GM06990 (cell line): ENCODE measurements around the gene PFKFB3.
"Not testable (repeated sequence)": the region's sequence is repeated elsewhere in the genome, so short reads cannot be mapped to it uniquely, and the experiment has no call there.

ENCODE experiments used
- DNase-seq: peaks from one replicate; pipeline ENCODE4 v3.0.0-alpha.2; 2011; ENCODE audit not compliant: insufficient read length; ENCODE audit errors: extremely low read depth
- H3K27me3 ChIP-seq: replicated peaks from 2 replicates; pipeline ENCODE4 v1.6.0; 2011; ENCODE audit warnings: low read length; ENCODE audit not compliant: control insufficient read depth, insufficient read depth
- H3K36me3 ChIP-seq: 2 replicates; pipeline ENCODE4 v1.5.1; 2011; ENCODE audit warnings: low read length; ENCODE audit not compliant: control insufficient read depth, insufficient read depth
- H3K4me3 ChIP-seq: replicated peaks from 2 replicates; pipeline ENCODE4 v1.5.1; 2011; ENCODE audit warnings: low read depth, mild to moderate bottlenecking, control low read depth, low read length
- CTCF ChIP-seq: IDR thresholded peaks from 2 replicates; pipeline ENCODE4 v1.5.1; 2011; ENCODE audit warnings: low read length, control low read depth, mild to moderate bottlenecking, inconsistent platforms; ENCODE audit not compliant: insufficient read depth, poor library complexity, severe bottlenecking

The PFKFB3 gene

DNA sequence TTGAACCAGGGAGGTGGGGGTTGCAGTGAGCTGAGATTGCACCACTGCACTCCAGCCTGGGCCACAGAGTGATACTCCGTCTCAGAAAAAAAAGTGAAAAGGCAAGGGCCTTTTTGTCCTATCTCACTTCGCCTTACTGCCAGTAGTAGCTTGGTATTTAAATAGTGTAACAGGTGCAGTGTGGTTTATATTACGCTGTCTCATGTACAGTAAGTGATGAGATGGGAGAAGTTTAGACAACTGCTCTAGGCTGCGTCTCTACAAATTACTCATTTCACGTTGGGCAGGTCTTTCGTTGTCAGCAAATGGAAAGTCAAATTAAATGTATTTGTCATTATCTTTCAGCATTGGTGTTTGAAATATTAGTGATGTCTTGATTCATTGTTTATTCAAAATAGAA, 15.5 kb upstream of the PFKFB3 start:
- no peaks in the 10 kb centered on the region for H3K27me3 ChIP-seq

DNA sequence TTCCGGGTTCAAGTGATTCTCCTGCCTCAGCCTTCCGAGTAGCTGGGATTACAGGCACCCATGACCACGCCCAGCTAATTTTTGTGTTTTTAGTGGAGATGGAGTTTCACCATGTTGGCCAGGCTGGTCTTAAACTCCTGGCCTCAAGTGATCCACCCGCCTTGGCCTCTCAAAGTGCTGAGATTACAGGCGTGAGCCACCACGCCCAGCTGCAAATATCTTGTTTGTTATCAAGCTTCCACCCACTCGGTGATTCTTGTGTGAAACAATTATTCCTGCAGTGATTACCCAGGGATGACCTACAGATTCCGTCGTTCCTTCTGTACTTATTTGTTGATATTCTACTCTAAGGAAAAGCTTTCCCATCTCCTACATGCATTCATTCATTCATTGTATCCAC, 12.7 kb upstream of the PFKFB3 start:
- H3K4me3 ChIP-seq, H3K27me3 ChIP-seq, DNase-seq, H3K36me3 ChIP-seq: not testable (repeated sequence)

More for the DNA sequence above, 15.5 kb upstream of the PFKFB3 start:
- DNase-seq, result no peak
- Histone ChIP-seq H3K4me3 (no peak overlapping the region), H3K36me3 (no peaks in the 10 kb centered on the region)
- no peak for TF ChIP-seq CTCF

- DNase-seq, result no peak
- H3K4me3 ChIP-seq, result no peak overlapping the region
- no peaks in the 10 kb centered on the region for H3K36me3 ChIP-seq
- H3K27me3 ChIP-seq, result no peaks in the 10 kb centered on the region
- TF ChIP-seq CTCF, result no peak
Observed at GRCh38 chr10:6191147-6191546, 11.6 kb upstream of the PFKFB3 start.

- Histone ChIP-seq H3K27me3 (no peaks in the 10 kb centered on the region), H3K4me3 (no peak overlapping the region), H3K36me3 (no peaks in the 10 kb centered on the region)
- no peak for DNase-seq
- TF ChIP-seq CTCF, result no peak
Observed at GRCh38 chr10:6191569-6191968, 11.2 kb upstream of the PFKFB3 start.

DNA sequence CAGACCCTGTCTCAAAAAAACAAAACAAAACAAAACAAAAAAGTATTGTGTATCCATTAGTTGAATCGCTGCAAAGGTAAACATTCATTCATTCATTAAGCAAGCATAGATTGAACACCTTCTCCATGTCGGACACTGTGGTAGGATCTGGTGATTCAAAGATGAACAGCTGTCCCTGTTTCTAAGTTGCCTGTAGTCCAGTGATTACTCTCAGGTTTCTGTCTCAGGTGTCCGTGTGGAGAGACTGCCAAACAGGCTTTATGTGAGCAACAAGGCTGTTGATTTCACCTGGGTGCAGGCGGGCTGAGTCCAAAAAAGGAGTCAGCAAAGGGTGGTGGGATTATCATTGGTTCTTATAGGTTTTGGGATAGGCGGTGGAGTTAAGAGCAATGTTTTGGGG, 9.4 kb upstream of the PFKFB3 start:
- H3K27me3 ChIP-seq, H3K4me3 ChIP-seq, DNase-seq, H3K36me3 ChIP-seq: not testable (repeated sequence)

- DNase-seq, result no peak
- Histone ChIP-seq H3K27me3 (no peaks in the 10 kb centered on the region), H3K4me3 (no peak overlapping the region), H3K36me3 (no peaks in the 10 kb centered on the region)
- no peak for TF ChIP-seq CTCF
Observed at GRCh38 chr10:6194311-6194710, 8.4 kb upstream of the PFKFB3 start.

- H3K36me3 ChIP-seq, result no peaks in the 10 kb centered on the region
- H3K4me3 ChIP-seq, result no peak overlapping the region
- no peak for DNase-seq
- no peak for TF ChIP-seq CTCF
- H3K27me3 ChIP-seq, result no peaks in the 10 kb centered on the region
Observed at GRCh38 chr10:6195376-6195775, 7.4 kb upstream of the PFKFB3 start.
